NB4 (cell line): ENCODE measurements around the gene CDH23.

Experiments used
- MYC ChIP-seq: IDR thresholded peaks from 2 replicates; pipeline ENCODE4 v1.6.1; 2011; ENCODE audit warnings: low read depth, low read length
- POLR2A ChIP-seq: IDR thresholded peaks from 2 replicates; pipeline ENCODE4 v1.6.1; 2011; ENCODE audit warnings: mild to moderate bottlenecking; ENCODE audit not compliant: insufficient read length; ENCODE audit errors: extremely low read depth
- TF ChIP-seq, protein P1 (sequence below): IDR thresholded peaks from one replicate; pipeline ENCODE4 v1.5.1; 2012; ENCODE audit warnings: low read depth, low read length
- TF ChIP-seq, protein P2 (sequence below): IDR thresholded peaks from 2 replicates; pipeline ENCODE4 v1.6.1; 2011; ENCODE audit warnings: low read depth, low read length

DNA sequence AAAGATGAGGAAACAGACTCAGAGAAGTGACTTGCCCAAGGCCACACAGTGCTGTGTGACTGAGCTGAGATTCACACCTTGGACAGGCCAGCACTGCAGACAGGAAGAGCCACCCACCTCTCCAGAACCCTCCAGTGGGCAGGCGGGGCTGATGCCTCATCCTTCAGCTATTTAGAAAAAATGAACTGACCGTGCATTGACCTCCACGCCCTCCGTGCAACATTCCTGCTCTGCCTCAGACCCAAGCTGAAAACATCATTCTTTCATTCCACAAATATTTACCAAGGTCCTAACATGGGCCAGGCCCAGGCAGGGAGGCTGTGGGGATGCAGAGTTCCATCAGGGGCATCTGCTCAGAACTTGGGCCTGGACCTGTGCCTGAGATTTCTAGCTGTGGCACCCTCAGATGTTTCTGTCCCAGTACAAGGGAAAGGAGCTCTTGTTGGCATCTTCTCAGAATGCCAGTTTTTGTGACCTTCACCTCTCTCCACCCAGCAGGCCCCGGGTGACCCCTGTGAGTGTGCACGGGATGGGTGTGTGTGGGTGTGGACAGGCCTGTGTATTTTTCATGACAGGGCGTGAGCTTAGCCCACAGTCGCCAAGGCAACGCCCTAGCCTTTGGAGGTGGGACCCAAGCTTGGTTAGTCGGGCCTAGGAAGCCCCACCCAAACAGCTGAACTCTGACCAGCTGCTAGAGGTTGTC, 370.1 kb downstream of the CDH23 start:
- TF ChIP-seq, protein P1, sequence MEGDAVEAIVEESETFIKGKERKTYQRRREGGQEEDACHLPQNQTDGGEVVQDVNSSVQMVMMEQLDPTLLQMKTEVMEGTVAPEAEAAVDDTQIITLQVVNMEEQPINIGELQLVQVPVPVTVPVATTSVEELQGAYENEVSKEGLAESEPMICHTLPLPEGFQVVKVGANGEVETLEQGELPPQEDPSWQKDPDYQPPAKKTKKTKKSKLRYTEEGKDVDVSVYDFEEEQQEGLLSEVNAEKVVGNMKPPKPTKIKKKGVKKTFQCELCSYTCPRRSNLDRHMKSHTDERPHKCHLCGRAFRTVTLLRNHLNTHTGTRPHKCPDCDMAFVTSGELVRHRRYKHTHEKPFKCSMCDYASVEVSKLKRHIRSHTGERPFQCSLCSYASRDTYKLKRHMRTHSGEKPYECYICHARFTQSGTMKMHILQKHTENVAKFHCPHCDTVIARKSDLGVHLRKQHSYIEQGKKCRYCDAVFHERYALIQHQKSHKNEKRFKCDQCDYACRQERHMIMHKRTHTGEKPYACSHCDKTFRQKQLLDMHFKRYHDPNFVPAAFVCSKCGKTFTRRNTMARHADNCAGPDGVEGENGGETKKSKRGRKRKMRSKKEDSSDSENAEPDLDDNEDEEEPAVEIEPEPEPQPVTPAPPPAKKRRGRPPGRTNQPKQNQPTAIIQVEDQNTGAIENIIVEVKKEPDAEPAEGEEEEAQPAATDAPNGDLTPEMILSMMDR = no peak
- TF ChIP-seq POLR2A (no peak), MYC (no peak)
- TF ChIP-seq, protein P2, sequence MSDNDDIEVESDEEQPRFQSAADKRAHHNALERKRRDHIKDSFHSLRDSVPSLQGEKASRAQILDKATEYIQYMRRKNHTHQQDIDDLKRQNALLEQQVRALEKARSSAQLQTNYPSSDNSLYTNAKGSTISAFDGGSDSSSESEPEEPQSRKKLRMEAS = no peak
